Kidney epithelial cell (primary cell): ENCODE data around the gene OR8B8. TPM values are rescaled to one million over a fixed set of nuclear protein-coding genes. Genes with fewer than 3 reads are reported as not detected.
A peak's percentile ranks its signal among the peaks of the same experiment; 100 is the strongest.

Source experiments
- DNase-seq: peaks from one replicate; pipeline ENCODE4 v3.0.0-alpha.2; 2010; ENCODE audit warnings: low read depth
- H3K27me3 ChIP-seq: 2 replicates; pipeline ENCODE4 v1.6.0; 2011; ENCODE audit warnings: low read length; ENCODE audit not compliant: control insufficient read depth, insufficient read depth
- H3K36me3 ChIP-seq: 2 replicates; pipeline ENCODE4 v1.5.1; 2011; ENCODE audit warnings: low read length; ENCODE audit not compliant: control insufficient read depth, insufficient read depth
- H3K4me3 ChIP-seq: 2 replicates; pipeline ENCODE4 v1.5.1; 2011; ENCODE audit warnings: low read depth, mild to moderate bottlenecking, control low read depth, low read length
- CTCF ChIP-seq: IDR thresholded peaks from 2 replicates; pipeline ENCODE4 v1.5.1; 2011; ENCODE audit warnings: mild to moderate bottlenecking, moderate library complexity, low read length, control low read depth, inconsistent platforms; ENCODE audit not compliant: insufficient read depth, poor library complexity, severe bottlenecking
- total RNA-seq: library from RNA; depleted of rRNA; stranded (reverse); fragments of >200 nt; gene quantifications from 2 replicates; pipeline ENCODE4 v1.2.3, GENCODE V29; 2015

The OR8B8 gene
- not detected in 2 replicates for total RNA-seq

GRCh38 chr11:124445646-124446150 lies at the start of gene OR8B8:
TSS of gene OR8B8 (minus strand) at chr11:124445696. CDS start at chr11:124441085, 4,611 bp downstream.
- no peak within 1 kb of the TSS for H3K4me3 ChIP-seq
- no peak for DNase-seq
- TF ChIP-seq CTCF = no peak
- no peaks in the 10 kb centered on the region for H3K36me3 ChIP-seq
- H3K27me3 ChIP-seq = no peaks in the 10 kb centered on the region

- Histone ChIP-seq H3K27me3 (no peaks in the 10 kb centered on the region), H3K4me3 (no peak overlapping the region), H3K36me3 (no peaks in the 10 kb centered on the region)
- no peak for DNase-seq
- no peak for TF ChIP-seq CTCF
Observed at GRCh38 chr11:124493016-124493655, 47.6 kb upstream of the OR8B8 start.

GRCh38 chr11:124483422-124483821 lies 37.9 kb upstream of the OR8B8 start:
- no peak for DNase-seq
- H3K27me3 ChIP-seq = no peaks in the 10 kb centered on the region
- no peaks in the 10 kb centered on the region for H3K36me3 ChIP-seq
- no peak overlapping the region for H3K4me3 ChIP-seq
- TF ChIP-seq CTCF = no peak

- no peaks in the 10 kb centered on the region for H3K27me3 ChIP-seq
- H3K4me3 ChIP-seq = no peak overlapping the region
- H3K36me3 ChIP-seq = no peaks in the 10 kb centered on the region
- no peak for DNase-seq
- TF ChIP-seq CTCF = no peak
Observed at GRCh38 chr11:124482362-124483147, 37.1 kb upstream of the OR8B8 start.

GRCh38 chr11:124481365-124482323 lies 36.1 kb upstream of the OR8B8 start:
- DNase-seq = no peak
- peak overlapping the region; percentile 24 for H3K4me3 ChIP-seq
- TF ChIP-seq CTCF = no peak
- no peaks in the 10 kb centered on the region for H3K27me3 ChIP-seq
- H3K36me3 ChIP-seq = no peaks in the 10 kb centered on the region
